Breast epithelium (tissue), 4 donors: Measurements from ENCODE around the gene ATP8B1. TPM values are rescaled to one million over a fixed set of nuclear protein-coding genes. Genes with fewer than 3 reads are reported as not detected.

Experiments
- DNase-seq, 2 donors: peaks; one replicate each; pipeline ENCODE4 v3.0.0-alpha.2; 2019; ENCODE audit warnings: low spot score in 2 of 2
- H3K27ac ChIP-seq, 2 donors: fragments of 200-600 bp; sonication (generic) in 1 of 2; one replicate each; pipeline ENCODE4 v1.5.1; 2016 to 2019; ENCODE audit warnings: mild to moderate bottlenecking in 1 of 2
- H3K27me3 ChIP-seq, 2 donors: fragments of 200-600 bp; sonication (generic) in 1 of 2; one replicate each; pipeline versions ENCODE4 v1.5.1 to v1.6.0; 2017 to 2019; ENCODE audit warnings: control low read depth in 1 of 2, mild to moderate bottlenecking in 1 of 2
- H3K36me3 ChIP-seq: fragments of 200-600 bp; one replicate; pipeline ENCODE4 v1.5.1; 2019
- H3K4me1 ChIP-seq, 2 donors: fragments of 200-600 bp; sonication (generic); one replicate each; pipeline ENCODE4 v1.5.1; 2016 to 2019; ENCODE audit warnings: control low read depth in 1 of 2
- H3K4me3 ChIP-seq, 3 donors: fragments of 200-600 bp; sonication (generic); 1 replicate in 2 of 3; 2 replicates in 1 of 3; pipeline ENCODE4 v1.5.1; 2016 to 2019; ENCODE audit warnings: mild to moderate bottlenecking in 3 of 3, moderate library complexity in 2 of 3
- H3K9me3 ChIP-seq, 2 donors: fragments of 200-600 bp; sonication (generic) in 1 of 2; one replicate each; pipeline ENCODE4 v1.5.1; 2016 to 2019; ENCODE audit warnings: control low read depth in 1 of 2
- POLR2A ChIP-seq: fragments of 450-650 bp; IDR thresholded peaks from one replicate; pipeline ENCODE4 v1.6.1; 2016; ENCODE audit warnings: antibody characterized with exemption, mild to moderate bottlenecking, moderate library complexity
- POLR2AphosphoS5 ChIP-seq, 3 donors: sonication (generic); formaldehyde crosslinking; IDR thresholded peaks; one replicate each; pipeline ENCODE4 v1.6.1; 2017; ENCODE audit warnings: antibody characterized with exemption in 3 of 3
- intact Hi-C: fragments of 100-400 bp; cut with DNase I; formaldehyde crosslinking; loops from one replicate; pipeline ENCODE4 v1.15.1; 2023; ENCODE audit warnings: low total_unique reads
- total RNA-seq, 3 donors: library from RNA; depleted of rRNA; stranded (reverse); fragments of >200 nt; gene quantifications; one replicate each; pipeline ENCODE4 v1.1.0, GENCODE V29; 2016
- TF ChIP-seq, protein P1 (sequence below), 3 donors: fragments of 450-650 bp; IDR thresholded peaks; one replicate each; pipeline ENCODE4 v1.5.1; 2016 to 2017; ENCODE audit warnings: antibody characterized with exemption in 3 of 3, mild to moderate bottlenecking in 3 of 3, moderate library complexity in 3 of 3

The ATP8B1 gene
- total RNA-seq, 3 donors from 2014 or later: 5.1 to 45.1 (median 41.3) TPM

DNA sequence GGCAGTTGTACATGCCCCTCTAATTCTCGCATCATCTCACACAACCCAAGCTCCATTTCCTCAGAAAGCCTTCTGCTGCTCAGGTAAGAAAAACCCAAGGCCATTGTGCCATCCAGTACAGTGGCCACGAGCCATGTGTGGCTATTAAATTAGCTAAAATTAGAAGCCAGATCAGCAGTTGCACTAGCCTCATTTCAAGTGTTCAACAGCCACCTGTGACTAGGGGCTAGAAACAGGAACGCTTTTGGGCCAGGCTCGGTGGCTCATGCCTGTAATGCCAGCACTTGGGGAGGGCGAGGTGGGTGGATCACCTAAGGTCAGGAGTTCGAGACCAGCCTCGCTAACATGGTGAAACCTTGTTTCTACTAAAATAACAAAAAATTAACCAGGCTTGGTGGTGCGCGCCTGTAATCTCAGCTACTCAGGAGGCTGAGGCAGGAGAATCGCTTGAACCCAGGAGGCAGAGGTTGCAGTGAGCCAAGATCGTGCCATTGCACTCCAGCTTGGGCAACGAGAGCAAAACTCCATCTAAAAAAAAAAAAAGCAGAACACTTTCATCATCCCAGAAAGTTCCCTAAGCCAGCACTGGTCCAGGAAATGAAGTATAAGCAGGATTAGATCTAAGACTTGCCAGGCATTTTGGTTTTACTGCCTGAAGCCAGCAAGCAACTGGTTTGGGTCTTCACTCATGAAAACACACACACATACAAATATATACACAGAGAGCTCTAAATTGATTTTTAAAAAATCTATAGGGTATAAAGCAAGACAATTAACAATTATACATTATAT lies 35.7 kb downstream of the ATP8B1 start:
- H3K27me3 ChIP-seq: no peaks in the 10 kb centered on the region
- peak overlapping the region; percentile 54 to 61 for H3K27ac ChIP-seq
- peaks cover 0 to 5% of the 10 kb centered on the region in 2 donors for H3K4me1 ChIP-seq
- no peak overlapping the region for H3K4me3 ChIP-seq
- intact Hi-C loops: loop anchor here (2.0 kb wide), 1 partner anchor 39 kb away; no protein-coding TSS in a partner anchor
- H3K36me3 ChIP-seq: no peaks in the 10 kb centered on the region
- no peak for DNase-seq
- no peaks in the 10 kb centered on the region for H3K9me3 ChIP-seq
- TF ChIP-seq, protein P1, sequence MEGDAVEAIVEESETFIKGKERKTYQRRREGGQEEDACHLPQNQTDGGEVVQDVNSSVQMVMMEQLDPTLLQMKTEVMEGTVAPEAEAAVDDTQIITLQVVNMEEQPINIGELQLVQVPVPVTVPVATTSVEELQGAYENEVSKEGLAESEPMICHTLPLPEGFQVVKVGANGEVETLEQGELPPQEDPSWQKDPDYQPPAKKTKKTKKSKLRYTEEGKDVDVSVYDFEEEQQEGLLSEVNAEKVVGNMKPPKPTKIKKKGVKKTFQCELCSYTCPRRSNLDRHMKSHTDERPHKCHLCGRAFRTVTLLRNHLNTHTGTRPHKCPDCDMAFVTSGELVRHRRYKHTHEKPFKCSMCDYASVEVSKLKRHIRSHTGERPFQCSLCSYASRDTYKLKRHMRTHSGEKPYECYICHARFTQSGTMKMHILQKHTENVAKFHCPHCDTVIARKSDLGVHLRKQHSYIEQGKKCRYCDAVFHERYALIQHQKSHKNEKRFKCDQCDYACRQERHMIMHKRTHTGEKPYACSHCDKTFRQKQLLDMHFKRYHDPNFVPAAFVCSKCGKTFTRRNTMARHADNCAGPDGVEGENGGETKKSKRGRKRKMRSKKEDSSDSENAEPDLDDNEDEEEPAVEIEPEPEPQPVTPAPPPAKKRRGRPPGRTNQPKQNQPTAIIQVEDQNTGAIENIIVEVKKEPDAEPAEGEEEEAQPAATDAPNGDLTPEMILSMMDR (IDR thresholded peaks at IDR 0.05): no peak
- TF ChIP-seq POLR2A (no peak), POLR2AphosphoS5 (IDR thresholded peaks at IDR 0.05) (no peak)

DNA sequence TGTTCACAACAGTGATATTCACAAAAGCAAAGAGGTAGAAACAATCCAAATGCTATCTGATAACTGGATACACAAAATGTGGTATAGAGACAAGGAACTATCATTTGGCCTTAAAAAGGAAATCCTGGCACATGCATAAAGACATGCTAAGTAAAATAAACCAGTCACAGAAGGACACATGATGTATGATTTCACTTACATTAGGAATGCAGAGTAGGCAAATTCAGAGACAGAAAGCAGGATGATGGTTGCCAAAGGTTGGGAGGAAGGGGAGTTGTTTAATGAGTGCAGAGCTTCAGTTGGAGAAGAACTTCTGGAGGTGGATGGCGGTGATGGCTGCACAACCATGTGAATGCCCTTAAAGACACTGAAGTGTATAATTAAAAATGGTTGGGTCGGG lies 38.1 kb downstream of the ATP8B1 start:
- no peak for DNase-seq
- Histone ChIP-seq H3K27me3 (no peaks in the 10 kb centered on the region), H3K9me3 (no peaks in the 10 kb centered on the region), H3K4me3 (no peak overlapping the region), H3K36me3 (no peaks in the 10 kb centered on the region), H3K4me1 (peaks cover 0 to 5% of the 10 kb centered on the region in 2 donors), H3K27ac (no peak overlapping the region)
- TF ChIP-seq POLR2A (no peak), POLR2AphosphoS5 (IDR thresholded peaks at IDR 0.05) (no peak)
- TF ChIP-seq, protein P1 (IDR thresholded peaks at IDR 0.05): no peak
- intact Hi-C loops: no loop called here

DNA sequence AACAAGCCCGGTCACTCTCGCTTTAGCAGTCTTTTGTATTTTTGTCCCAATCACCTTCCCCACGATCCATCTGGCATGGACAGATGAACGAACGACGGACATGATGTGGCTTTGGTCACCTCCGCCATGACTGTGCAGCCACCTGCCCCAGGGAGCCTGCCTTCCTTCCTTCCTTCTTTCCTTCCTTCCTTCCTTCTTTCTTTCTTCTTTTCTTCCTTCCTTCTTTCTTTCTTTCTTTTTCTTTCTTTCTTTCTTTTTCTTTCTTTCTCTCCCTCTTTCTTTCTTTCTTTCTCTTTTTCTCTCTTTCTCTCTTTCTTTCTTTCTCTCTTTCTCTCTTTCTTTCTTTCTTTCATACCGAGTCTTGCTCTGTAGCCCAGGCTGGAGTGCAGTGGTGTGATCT lies 39.0 kb downstream of the ATP8B1 start:
- H3K36me3 ChIP-seq: no peaks in the 10 kb centered on the region
- intact Hi-C loops: no loop called here
- no peaks in the 10 kb centered on the region for H3K9me3 ChIP-seq
- DNase-seq: no peak
- TF ChIP-seq POLR2A: no peak
- TF ChIP-seq POLR2AphosphoS5 (IDR thresholded peaks at IDR 0.05): no peak
- TF ChIP-seq, protein P1 (IDR thresholded peaks at IDR 0.05): no peak
- H3K27ac ChIP-seq: no peak overlapping the region
- H3K4me1 ChIP-seq: peaks cover 0 to 4% of the 10 kb centered on the region in 2 donors
- no peaks in the 10 kb centered on the region for H3K27me3 ChIP-seq
- H3K4me3 ChIP-seq: no peak overlapping the region

DNA sequence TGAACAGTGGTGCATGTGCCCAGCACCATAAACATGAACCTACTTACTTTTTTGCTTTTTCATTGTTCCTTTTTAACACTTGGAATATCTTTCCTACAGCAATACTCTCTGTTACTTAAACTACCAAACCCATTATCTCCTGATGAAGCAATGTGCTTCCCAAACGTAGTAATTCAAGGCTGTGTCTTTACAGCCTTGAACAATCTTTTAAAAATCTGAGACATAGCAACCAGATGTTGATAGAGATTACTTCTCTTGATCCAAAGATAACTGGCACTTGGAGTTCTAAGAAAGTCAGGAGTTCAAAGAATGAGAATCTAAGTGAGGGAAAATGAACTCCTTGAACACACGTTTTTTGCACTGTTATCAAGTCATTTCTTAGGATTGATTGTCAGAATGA lies 40.4 kb downstream of the ATP8B1 start:
- H3K27me3 ChIP-seq: no peaks in the 10 kb centered on the region
- H3K4me3 ChIP-seq: no peak overlapping the region
- no peaks in the 10 kb centered on the region for H3K4me1 ChIP-seq
- no peaks in the 10 kb centered on the region for H3K36me3 ChIP-seq
- TF ChIP-seq POLR2AphosphoS5 (IDR thresholded peaks at IDR 0.05): no peak
- TF ChIP-seq POLR2A: no peak
- TF ChIP-seq, protein P1 (IDR thresholded peaks at IDR 0.05): no peak
- no peak overlapping the region for H3K27ac ChIP-seq
- intact Hi-C loops: no loop called here
- DNase-seq: no peak
- no peaks in the 10 kb centered on the region for H3K9me3 ChIP-seq

DNA sequence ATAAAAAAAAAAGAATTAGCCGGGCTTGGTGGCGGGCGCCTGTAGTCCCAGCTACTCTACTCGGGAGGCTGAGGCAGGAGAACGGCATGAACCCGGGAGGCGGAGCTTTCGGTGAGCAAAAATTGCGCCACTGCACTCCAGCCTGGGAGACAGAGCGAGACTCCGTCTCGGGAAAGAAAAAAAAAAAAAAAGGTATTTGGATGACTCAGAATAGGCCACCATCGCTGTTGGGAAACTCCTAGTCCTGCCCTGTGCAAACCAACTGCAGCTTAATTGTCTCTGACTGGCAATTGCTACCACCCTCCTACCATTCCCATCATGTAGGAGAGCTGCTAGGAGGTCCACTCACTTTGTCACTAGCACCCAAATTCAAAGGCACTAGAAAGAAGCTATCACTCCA lies 43.5 kb downstream of the ATP8B1 start:
- Histone ChIP-seq H3K4me1 (no peaks in the 10 kb centered on the region), H3K27ac (no peak overlapping the region), H3K27me3 (no peaks in the 10 kb centered on the region), H3K9me3 (no peaks in the 10 kb centered on the region), H3K36me3 (no peaks in the 10 kb centered on the region), H3K4me3 (no peak overlapping the region)
- DNase-seq: no peak
- TF ChIP-seq, protein P1 (IDR thresholded peaks at IDR 0.05): no peak
- TF ChIP-seq POLR2AphosphoS5 (IDR thresholded peaks at IDR 0.05) (no peak), POLR2A (no peak)
- intact Hi-C loops: loop anchor here (2.0 kb wide), 1 partner anchor 41 kb away; no protein-coding TSS in a partner anchor
